Stimulated activated CD4-positive, alpha-beta T cell treated with anti-CD3 and anti-CD28 coated beads, Interleukin-12 subunit alpha, Interleukin-12 subunit beta, amount 100 ng/mL, for 4 hours (primary cell): Measurements from ENCODE around the gene KIF13A.

Experiments
- DNase-seq: peaks from one replicate; pipeline ENCODE4 v3.0.0-alpha.2; 2020

The KIF13A gene

GRCh38 chr6:17712576-17712975 is 274.9 kb downstream of the KIF13A start:
- no peak for DNase-seq

DNA sequence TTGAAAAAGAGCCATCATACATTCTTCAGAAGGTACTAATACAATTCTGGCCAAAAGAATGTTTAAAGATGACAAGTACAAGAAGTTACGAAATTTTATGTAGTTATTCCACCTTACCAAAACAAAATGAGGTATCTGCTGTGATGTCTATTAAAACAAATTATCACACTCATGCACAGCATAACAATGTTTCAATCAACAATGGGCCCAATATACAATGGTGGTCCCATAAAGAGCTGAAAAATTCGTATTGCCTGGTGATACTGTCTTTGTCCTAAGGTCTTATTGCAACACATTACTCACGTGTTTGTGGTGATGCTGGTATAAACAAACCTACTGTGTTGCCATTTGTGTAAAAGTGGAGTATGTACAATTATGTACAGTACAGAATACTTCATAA is 277.1 kb downstream of the KIF13A start:
- no peak for DNase-seq

DNA sequence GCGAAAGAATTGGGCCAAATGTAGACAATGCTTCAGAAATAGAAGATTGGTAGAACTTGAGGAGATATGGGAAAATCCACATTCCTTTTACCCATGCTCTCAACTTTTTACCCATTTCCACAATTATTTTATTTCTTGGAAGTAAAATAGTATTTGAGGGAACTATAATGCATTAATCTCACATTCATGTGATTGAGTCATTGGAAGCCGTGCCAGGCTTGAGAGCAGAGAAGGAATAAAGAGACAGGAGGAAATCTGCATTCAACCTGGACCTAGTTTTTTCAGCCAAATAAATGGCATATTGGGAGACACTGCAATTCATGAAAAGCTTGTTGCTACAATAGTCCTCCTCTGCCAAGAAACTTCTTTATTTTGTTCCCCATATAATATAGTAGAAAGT is 278.0 kb downstream of the KIF13A start:
- no peak for DNase-seq
